Gastrocnemius medialis (tissue), 4 donors: ENCODE measurements around the gene DENND2C. TPM values are rescaled to one million over a fixed set of nuclear protein-coding genes. Genes with fewer than 3 reads are reported as not detected.

Experiments used
- ATAC-seq, 2 donors: fragments of 150-250 bp; one replicate each; pipeline ENCODE4 v1.9.1; 2016
- DNase-seq, 2 donors: peaks; one replicate each; pipeline ENCODE4 v3.0.0-alpha.2; 2019
- H3K27ac ChIP-seq, 4 donors: fragments of 200-600 bp; sonication (generic); 1 replicate in 1 of 4; 2 replicates in 3 of 4; pipeline ENCODE4 v1.5.1; 2016 to 2018; ENCODE audit warnings: mild to moderate bottlenecking in 2 of 4, moderate library complexity in 1 of 4
- H3K27me3 ChIP-seq, 3 donors: fragments of 200-600 bp; sonication (generic) in 2 of 3; 1 replicate in 1 of 3; 2 replicates in 2 of 3; pipeline versions ENCODE4 v1.5.1 to v1.6.0; 2016 to 2019; ENCODE audit warnings: mild to moderate bottlenecking in 1 of 3, moderate library complexity in 1 of 3
- H3K36me3 ChIP-seq, 2 donors: fragments of 200-600 bp; sonication (generic) in 1 of 2; one replicate each; pipeline ENCODE4 v1.5.1; 2017 to 2018
- H3K4me1 ChIP-seq, 2 donors: fragments of 200-600 bp; sonication (generic) in 1 of 2; one replicate each; pipeline ENCODE4 v1.5.1; 2016 to 2017; ENCODE audit warnings: mild to moderate bottlenecking in 2 of 2
- H3K4me3 ChIP-seq, 4 donors: fragments of 200-600 bp; sonication (generic) in 3 of 4; 1 replicate in 1 of 4; 2 replicates in 3 of 4; pipeline ENCODE4 v1.5.1; 2016 to 2019; ENCODE audit warnings: mild to moderate bottlenecking in 2 of 4
- H3K9me3 ChIP-seq, 3 donors: fragments of 200-600 bp; sonication (generic) in 2 of 3; 1 replicate in 1 of 3; 2 replicates in 2 of 3; pipeline ENCODE4 v1.5.1; 2016 to 2019
- CTCF ChIP-seq, 5 experiments: fragments of 450-650 bp in 3 of 5; fragments of 200-600 bp in 2 of 5; sonication (generic) in 2 of 5; IDR thresholded peaks in 4 of 5; conservative IDR thresholded peaks in 1 of 5; 1 replicate in 4 of 5; 2 replicates in 1 of 5; pipeline ENCODE4 v1.5.1; 2016 to 2019; ENCODE audit warnings: antibody characterized with exemption in 5 of 5, mild to moderate bottlenecking in 3 of 5, moderate library complexity in 3 of 5
- POLR2A ChIP-seq, 2 donors: fragments of 450-650 bp; IDR thresholded peaks; one replicate each; pipeline ENCODE4 v1.6.1; 2017; ENCODE audit warnings: antibody characterized with exemption in 2 of 2, mild to moderate bottlenecking in 2 of 2, moderate library complexity in 2 of 2
- in situ Hi-C, 4 donors: fragments of 200-750 bp; cut with MboI; loops; one replicate each; pipeline versions ENCODE4 v1.15.0 to v1.8.0; 2017; ENCODE audit warnings: low sequenced_read_pairs in 4 of 4
- intact Hi-C: fragments of 100-400 bp; cut with DNase I; formaldehyde crosslinking; loops from one replicate; pipeline ENCODE4 v1.15.1; 2023; ENCODE audit warnings: low total_unique reads
- total RNA-seq, 4 donors: library from RNA; depleted of rRNA; stranded (reverse); fragments of >200 nt; gene quantifications; one replicate each; pipeline versions ENCODE4 v1.1.0 to v1.2.3, GENCODE V29; 2016

DENND2C gene
- total RNA-seq, 4 donors from 2014 or later, result 4.7 to 20.7 (median 17.4) TPM

- no peaks in the 10 kb centered on the region for H3K27me3 ChIP-seq
- H3K4me3 ChIP-seq, result peak overlapping the region; percentile 24 to 60 (median 42)
- TF ChIP-seq CTCF (IDR thresholded peaks at IDR 0.05 in 4 of 5, conservative IDR thresholded peaks at IDR 0.05 in 1 of 5) (no peak), POLR2A (IDR thresholded peaks at IDR 0.05) (no peak)
- ATAC-seq (no peak), DNase-seq (no peak)
- H3K27ac ChIP-seq, result peak overlapping the region; percentile 88 to 98 (median 91)
- H3K9me3 ChIP-seq, result no peaks in the 10 kb centered on the region
- H3K4me1 ChIP-seq, result peaks cover 41 to 43% of the 10 kb centered on the region in 2 donors
- intact Hi-C loops, result loop anchor here (10.0 kb wide), 1 partner anchor 1682 kb away; the partner anchor contains the start of gene ATP1A1
- in situ Hi-C loops, result loop anchor here in 1 of 4 donors (10.0 kb wide), 1 partner anchor 52 kb away; no protein-coding TSS in a partner anchor
- H3K36me3 ChIP-seq, result peaks cover 0 to 2% of the 10 kb centered on the region in 2 donors
These were observed 23.1 kb upstream of the DENND2C start for GRCh38 chr1:114692947-114693346.

- in situ Hi-C loops (loop anchor here in 1 of 4 donors (10.0 kb wide), 1 partner anchor 54 kb away; no protein-coding TSS in a partner anchor), intact Hi-C loops (loop anchor here (10.0 kb wide), 1 partner anchor 1684 kb away; the partner anchor contains the start of gene ATP1A1)
- Histone ChIP-seq H3K4me3 (no peak overlapping the region), H3K4me1 (peaks cover 57 to 61% of the 10 kb centered on the region in 2 donors), H3K27ac (peak overlapping the region; percentile 88 to 98 (median 91)), H3K27me3 (no peaks in the 10 kb centered on the region), H3K9me3 (no peaks in the 10 kb centered on the region), H3K36me3 (peaks cover 0 to 16% of the 10 kb centered on the region in 2 donors)
- peak in 1 of 2 donors; percentile 43 for DNase-seq
- no peak for TF ChIP-seq POLR2A (IDR thresholded peaks at IDR 0.05)
- TF ChIP-seq CTCF (IDR thresholded peaks at IDR 0.05 in 4 of 5, conservative IDR thresholded peaks at IDR 0.05 in 1 of 5), result no peak
- ATAC-seq, result peak; percentile 22 to 24
These were observed 21.2 kb upstream of the DENND2C start for GRCh38 chr1:114691061-114691460.

- DNase-seq (no peak), ATAC-seq (no peak)
- no peaks in the 10 kb centered on the region for H3K9me3 ChIP-seq
- peaks cover 0 to 16% of the 10 kb centered on the region in 2 donors for H3K36me3 ChIP-seq
- in situ Hi-C loops, result loop anchor here in 1 of 4 donors (10.0 kb wide), 1 partner anchor 55 kb away; no protein-coding TSS in a partner anchor
- peaks cover 65% of the 10 kb centered on the region in 2 donors for H3K4me1 ChIP-seq
- H3K27me3 ChIP-seq, result no peaks in the 10 kb centered on the region
- peak overlapping the region; percentile 88 to 98 (median 91) for H3K27ac ChIP-seq
- no peak overlapping the region for H3K4me3 ChIP-seq
- TF ChIP-seq POLR2A (IDR thresholded peaks at IDR 0.05) (no peak), CTCF (IDR thresholded peaks at IDR 0.05 in 4 of 5, conservative IDR thresholded peaks at IDR 0.05 in 1 of 5) (no peak)
- intact Hi-C loops, result loop anchor here (10.0 kb wide), 1 partner anchor 1685 kb away; the partner anchor contains the start of gene ATP1A1
These were observed 20.3 kb upstream of the DENND2C start for GRCh38 chr1:114690148-114690547.

GRCh38 chr1:114688526-114688925 is 18.7 kb upstream of the DENND2C start:
- H3K27me3 ChIP-seq, result no peaks in the 10 kb centered on the region
- peaks cover 0 to 20% of the 10 kb centered on the region in 2 donors for H3K36me3 ChIP-seq
- in situ Hi-C loops (no loop called here), intact Hi-C loops (loop anchor here (10.0 kb wide), 1 partner anchor 664 kb away; no protein-coding TSS in a partner anchor)
- peak overlapping the region; percentile 88 to 98 (median 91) for H3K27ac ChIP-seq
- H3K4me3 ChIP-seq, result no peak overlapping the region
- DNase-seq (no peak), ATAC-seq (no peak)
- no peak for TF ChIP-seq CTCF (IDR thresholded peaks at IDR 0.05 in 4 of 5, conservative IDR thresholded peaks at IDR 0.05 in 1 of 5)
- TF ChIP-seq POLR2A (IDR thresholded peaks at IDR 0.05), result no peak
- H3K9me3 ChIP-seq, result no peaks in the 10 kb centered on the region
- peaks cover 75% of the 10 kb centered on the region in 2 donors for H3K4me1 ChIP-seq
